ENCODE results near the gene ARSA.

GRCh38 chr22:50595189-50595588, 32.8 kb downstream of the ARSA start:
- TF ChIP-seq CTCF (IDR thresholded peaks at IDR 0.05) (no peak), POLR2AphosphoS5 (IDR thresholded peaks at IDR 0.05) (no peak), POLR2A (IDR thresholded peaks at IDR 0.05) (no peak)
